ENCODE results near the gene MUCL3. TPM values are rescaled to one million over a fixed set of nuclear protein-coding genes. Genes with fewer than 3 reads are reported as not detected.
"Not testable (repeated sequence)": the region's sequence is repeated elsewhere in the genome, so short reads cannot be mapped to it uniquely, and the experiment has no call there.

The MUCL3 gene
- total and polyA plus RNA-seq, 2 donors, result 0.02 to 0.05 TPM

DNA sequence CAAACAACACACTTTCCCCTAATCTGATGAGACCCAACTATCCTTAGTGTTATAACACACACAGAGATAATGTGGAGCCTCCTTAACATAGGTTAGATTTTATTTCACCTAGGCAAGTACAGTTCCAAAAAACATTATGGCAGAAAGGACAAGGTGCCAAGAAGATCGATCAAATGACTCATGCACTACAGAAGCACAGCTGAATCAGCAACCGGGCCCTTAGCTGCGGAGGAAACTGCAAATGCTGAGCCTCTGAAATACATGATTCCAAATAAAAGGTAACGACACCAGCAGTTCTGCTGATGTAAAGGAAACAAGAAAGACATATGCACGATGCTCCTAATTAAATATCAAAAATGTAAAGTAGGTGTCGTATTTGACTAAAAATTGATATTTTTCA is 22.9 kb downstream of the MUCL3 start:
- no peak for DNase-seq (ENCODE audit: low read depth in 6 of 9, low spot score in 9 of 9)
- no peaks in the 10 kb centered on the region for H3K4me1 ChIP-seq (ENCODE audit: control insufficient read depth in 2 of 2, insufficient read depth in 2 of 2, low read length in 2 of 2)
- peaks cover 0 to 39% of the 10 kb centered on the region in 2 donors for H3K27me3 ChIP-seq (ENCODE audit: control insufficient read depth in 2 of 2, insufficient read depth in 1 of 2, low read length in 1 of 2)
- H3K4me3 ChIP-seq (ENCODE audit: low read length in 2 of 2), result no peak overlapping the region
- H3K9me3 ChIP-seq (ENCODE audit: control insufficient read depth in 2 of 2, insufficient read depth in 1 of 2, low read length in 1 of 2), result no peaks in the 10 kb centered on the region
- H3K27ac ChIP-seq (ENCODE audit: low read depth in 1 of 2, low read length in 1 of 2), result no peak overlapping the region
- WGBS, result 97% methylated on average over 6 of the region's 6 CpGs
- no peaks in the 10 kb centered on the region for H3K36me3 ChIP-seq (ENCODE audit: control insufficient read depth in 2 of 2, insufficient read depth in 2 of 2, low read length in 1 of 2)

DNA sequence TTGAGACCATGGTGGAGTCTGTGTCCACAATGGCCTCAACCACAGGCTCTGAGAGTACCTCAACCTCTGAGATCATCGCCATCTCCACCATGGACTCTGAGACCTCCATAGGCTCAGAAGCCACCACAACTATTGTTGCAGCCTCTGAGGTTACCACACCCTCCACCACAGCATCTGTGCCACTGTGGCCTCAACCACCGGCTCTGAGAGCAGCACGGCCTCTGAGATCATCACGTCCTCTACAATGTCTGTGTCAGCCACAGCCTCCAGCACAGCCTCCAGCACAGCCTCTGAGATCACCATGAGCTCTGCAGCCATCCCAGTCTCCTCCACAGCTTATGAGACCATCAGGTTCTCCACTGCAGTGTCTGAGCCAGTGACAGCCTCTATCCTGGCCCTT is 23.3 kb downstream of the MUCL3 start:
- Histone ChIP-seq H3K27me3 (ENCODE audit: control insufficient read depth in 2 of 2, insufficient read depth in 1 of 2, low read length in 1 of 2) (peaks cover 0 to 34% of the 10 kb centered on the region in 2 donors), H3K36me3 (ENCODE audit: control insufficient read depth in 2 of 2, insufficient read depth in 2 of 2, low read length in 1 of 2) (no peaks in the 10 kb centered on the region), H3K4me3 (ENCODE audit: low read length in 2 of 2) (no peak overlapping the region), H3K9me3 (ENCODE audit: control insufficient read depth in 2 of 2, insufficient read depth in 1 of 2, low read length in 1 of 2) (no peaks in the 10 kb centered on the region), H3K4me1 (ENCODE audit: control insufficient read depth in 2 of 2, insufficient read depth in 2 of 2, low read length in 2 of 2) (no peaks in the 10 kb centered on the region), H3K27ac (ENCODE audit: low read depth in 1 of 2, low read length in 1 of 2) (no peak overlapping the region)
- no peak for DNase-seq (ENCODE audit: low read depth in 6 of 9, low spot score in 9 of 9)
- WGBS, result 72% methylated on average over 4 of the region's 4 CpGs

DNA sequence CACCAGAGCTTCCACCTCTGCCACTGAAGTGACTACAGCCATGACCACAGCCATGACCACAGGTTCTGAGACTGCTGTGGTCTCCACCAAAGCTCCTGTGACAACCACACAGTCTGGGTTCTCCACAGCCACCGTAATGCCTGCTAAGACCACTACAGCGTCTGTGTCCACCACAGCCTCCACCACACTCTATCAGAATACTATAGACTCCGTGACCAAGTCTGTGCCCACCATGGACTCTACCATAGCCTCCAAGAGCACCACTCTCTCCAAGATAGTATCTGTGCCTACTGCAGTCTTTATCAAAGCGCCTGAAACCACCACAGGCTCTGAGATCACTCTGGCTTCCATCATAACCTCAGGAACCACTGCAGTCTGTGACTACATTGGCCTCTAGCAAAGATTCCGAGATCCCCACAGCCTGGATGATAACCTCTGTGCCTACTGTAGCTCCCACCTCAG is 24.4 kb downstream of the MUCL3 start:
- WGBS, result 70% methylated on average over 5 of the region's 5 CpGs
- Histone ChIP-seq H3K36me3 (ENCODE audit: control insufficient read depth in 2 of 2, insufficient read depth in 2 of 2, low read length in 1 of 2) (no peaks in the 10 kb centered on the region), H3K4me3 (ENCODE audit: low read length in 2 of 2) (no peak overlapping the region), H3K9me3 (ENCODE audit: control insufficient read depth in 2 of 2, insufficient read depth in 1 of 2, low read length in 1 of 2) (no peaks in the 10 kb centered on the region), H3K4me1 (ENCODE audit: control insufficient read depth in 2 of 2, insufficient read depth in 2 of 2, low read length in 2 of 2) (no peaks in the 10 kb centered on the region), H3K27ac (ENCODE audit: low read depth in 1 of 2, low read length in 1 of 2) (no peak overlapping the region), H3K27me3 (ENCODE audit: control insufficient read depth in 2 of 2, insufficient read depth in 1 of 2, low read length in 1 of 2) (peaks cover 0 to 30% of the 10 kb centered on the region in 2 donors)
- no peak for DNase-seq (ENCODE audit: low read depth in 6 of 9, low spot score in 9 of 9)

DNA sequence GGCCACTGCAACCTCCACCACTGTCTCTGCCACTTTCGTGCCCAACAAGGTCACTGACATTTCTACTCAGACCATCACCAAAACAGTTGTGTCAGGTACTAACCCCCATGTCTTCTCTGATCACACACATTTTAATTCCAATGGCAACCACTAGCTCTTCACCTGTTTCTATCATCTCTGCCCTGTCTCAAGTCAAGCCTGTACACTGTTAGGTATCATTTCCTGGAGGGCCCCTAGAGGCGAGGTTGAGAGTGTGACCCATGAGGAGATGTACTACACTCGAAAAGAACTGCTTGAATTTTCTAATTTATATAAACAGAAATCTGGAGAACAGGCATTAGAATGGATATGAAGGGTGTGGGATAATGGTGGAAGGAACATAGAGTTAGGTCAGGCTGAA is 25.4 kb downstream of the MUCL3 start:
- H3K27me3 ChIP-seq (ENCODE audit: control insufficient read depth in 2 of 2, insufficient read depth in 1 of 2, low read length in 1 of 2), result peaks cover 0 to 27% of the 10 kb centered on the region in 2 donors
- no peak overlapping the region for H3K27ac ChIP-seq (ENCODE audit: low read depth in 1 of 2, low read length in 1 of 2)
- H3K4me3 ChIP-seq (ENCODE audit: low read length in 2 of 2), result no peak overlapping the region
- H3K9me3 ChIP-seq (ENCODE audit: control insufficient read depth in 2 of 2, insufficient read depth in 1 of 2, low read length in 1 of 2), result no peaks in the 10 kb centered on the region
- 62% methylated on average over 3 of the region's 3 CpGs for WGBS
- DNase-seq (ENCODE audit: low read depth in 6 of 9, low spot score in 9 of 9), result no peak
- no peaks in the 10 kb centered on the region for H3K36me3 ChIP-seq (ENCODE audit: control insufficient read depth in 2 of 2, insufficient read depth in 2 of 2, low read length in 1 of 2)
- H3K4me1 ChIP-seq (ENCODE audit: control insufficient read depth in 2 of 2, insufficient read depth in 2 of 2, low read length in 2 of 2), result no peaks in the 10 kb centered on the region

DNA sequence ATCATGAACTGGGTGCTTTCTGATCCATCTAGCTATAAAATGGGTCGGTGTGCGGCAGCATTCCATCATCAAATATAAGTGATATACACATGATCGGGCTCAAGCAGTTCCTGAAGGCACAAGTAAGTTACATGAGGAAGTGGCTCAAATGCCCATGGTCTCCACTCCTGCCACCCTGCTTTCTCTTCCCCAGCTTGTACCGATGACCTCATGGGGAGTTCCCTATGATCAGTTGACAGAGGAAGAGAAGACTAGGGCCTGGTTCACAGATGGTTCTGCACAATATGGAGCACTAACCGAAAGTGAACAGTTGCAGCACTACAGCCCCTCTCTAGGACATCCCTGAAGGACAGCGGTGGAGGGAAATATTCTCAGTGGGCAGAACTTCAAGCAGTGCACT is 28.4 kb downstream of the MUCL3 start:
- not testable (repeated sequence) for H3K4me1 ChIP-seq (ENCODE audit: control insufficient read depth in 2 of 2, insufficient read depth in 2 of 2, low read length in 2 of 2); H3K9me3 ChIP-seq (ENCODE audit: control insufficient read depth in 2 of 2, insufficient read depth in 1 of 2, low read length in 1 of 2); H3K27ac ChIP-seq (ENCODE audit: low read depth in 1 of 2, low read length in 1 of 2); DNase-seq (ENCODE audit: low read depth in 6 of 9, low spot score in 9 of 9); H3K36me3 ChIP-seq (ENCODE audit: control insufficient read depth in 2 of 2, insufficient read depth in 2 of 2, low read length in 1 of 2); H3K4me3 ChIP-seq (ENCODE audit: low read length in 2 of 2)
- peaks cover 0 to 13% of the 10 kb centered on the region in 2 donors for H3K27me3 ChIP-seq (ENCODE audit: control insufficient read depth in 2 of 2, insufficient read depth in 1 of 2, low read length in 1 of 2)
- 93% methylated on average over 6 of the region's 6 CpGs for WGBS

DNA sequence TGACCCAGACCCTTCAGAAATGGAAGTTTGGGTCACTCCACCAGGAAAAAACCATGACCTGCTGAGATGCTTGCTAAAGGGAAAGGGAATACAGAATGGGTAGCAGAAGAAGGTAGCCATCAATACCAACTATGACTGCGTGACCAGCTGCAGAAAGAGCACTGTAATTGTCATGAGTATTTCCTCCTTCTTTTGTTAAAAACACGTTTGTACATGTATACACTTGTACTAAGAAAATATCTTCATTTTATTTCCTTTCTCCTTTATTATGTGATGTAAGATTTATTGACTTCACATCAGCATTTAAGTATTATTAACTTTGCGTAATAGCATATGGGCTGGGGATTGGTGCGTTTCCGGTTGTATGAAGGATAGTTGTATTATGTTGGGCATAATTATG is 30.2 kb downstream of the MUCL3 start:
- Histone ChIP-seq H3K36me3 (ENCODE audit: control insufficient read depth in 2 of 2, insufficient read depth in 2 of 2, low read length in 1 of 2) (no peaks in the 10 kb centered on the region), H3K4me3 (ENCODE audit: low read length in 2 of 2) (no peak overlapping the region), H3K4me1 (ENCODE audit: control insufficient read depth in 2 of 2, insufficient read depth in 2 of 2, low read length in 2 of 2) (no peaks in the 10 kb centered on the region), H3K27ac (ENCODE audit: low read depth in 1 of 2, low read length in 1 of 2) (no peak overlapping the region), H3K9me3 (ENCODE audit: control insufficient read depth in 2 of 2, insufficient read depth in 1 of 2, low read length in 1 of 2) (no peaks in the 10 kb centered on the region), H3K27me3 (ENCODE audit: control insufficient read depth in 2 of 2, insufficient read depth in 1 of 2, low read length in 1 of 2) (peaks cover 0 to 4% of the 10 kb centered on the region in 2 donors)
- WGBS, result 90% methylated on average over 5 of the region's 5 CpGs
- DNase-seq (ENCODE audit: low read depth in 6 of 9, low spot score in 9 of 9), result no peak

DNA sequence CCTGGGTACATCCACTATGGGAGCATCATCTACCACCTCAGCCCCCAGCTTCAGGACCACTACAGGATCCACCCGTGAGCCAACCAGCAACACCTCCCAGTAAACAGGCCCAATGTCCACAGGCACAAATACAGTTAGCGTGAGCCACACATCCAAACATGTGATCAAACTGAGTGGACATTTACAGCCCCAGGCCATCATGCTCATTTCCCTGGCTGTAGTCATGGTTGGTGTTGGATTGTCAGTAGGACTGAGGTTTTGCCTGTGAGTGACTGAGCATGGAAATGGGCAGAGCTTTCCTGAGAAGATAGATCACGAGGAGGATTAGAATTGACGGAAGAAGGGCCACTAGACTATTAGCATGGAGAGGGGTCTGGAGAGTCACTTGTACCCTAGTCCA is 32.0 kb downstream of the MUCL3 start:
- no peaks in the 10 kb centered on the region for H3K4me1 ChIP-seq (ENCODE audit: control insufficient read depth in 2 of 2, insufficient read depth in 2 of 2, low read length in 2 of 2)
- peaks cover 0 to 7% of the 10 kb centered on the region in 2 donors for H3K27me3 ChIP-seq (ENCODE audit: control insufficient read depth in 2 of 2, insufficient read depth in 1 of 2, low read length in 1 of 2)
- H3K27ac ChIP-seq (ENCODE audit: low read depth in 1 of 2, low read length in 1 of 2), result no peak overlapping the region
- DNase-seq (ENCODE audit: low read depth in 6 of 9, low spot score in 9 of 9), result no peak
- H3K9me3 ChIP-seq (ENCODE audit: control insufficient read depth in 2 of 2, insufficient read depth in 1 of 2, low read length in 1 of 2), result no peaks in the 10 kb centered on the region
- H3K4me3 ChIP-seq (ENCODE audit: low read length in 2 of 2), result no peak overlapping the region
- H3K36me3 ChIP-seq (ENCODE audit: control insufficient read depth in 2 of 2, insufficient read depth in 2 of 2, low read length in 1 of 2), result no peaks in the 10 kb centered on the region
- 97% methylated on average over 4 of the region's 4 CpGs for WGBS

DNA sequence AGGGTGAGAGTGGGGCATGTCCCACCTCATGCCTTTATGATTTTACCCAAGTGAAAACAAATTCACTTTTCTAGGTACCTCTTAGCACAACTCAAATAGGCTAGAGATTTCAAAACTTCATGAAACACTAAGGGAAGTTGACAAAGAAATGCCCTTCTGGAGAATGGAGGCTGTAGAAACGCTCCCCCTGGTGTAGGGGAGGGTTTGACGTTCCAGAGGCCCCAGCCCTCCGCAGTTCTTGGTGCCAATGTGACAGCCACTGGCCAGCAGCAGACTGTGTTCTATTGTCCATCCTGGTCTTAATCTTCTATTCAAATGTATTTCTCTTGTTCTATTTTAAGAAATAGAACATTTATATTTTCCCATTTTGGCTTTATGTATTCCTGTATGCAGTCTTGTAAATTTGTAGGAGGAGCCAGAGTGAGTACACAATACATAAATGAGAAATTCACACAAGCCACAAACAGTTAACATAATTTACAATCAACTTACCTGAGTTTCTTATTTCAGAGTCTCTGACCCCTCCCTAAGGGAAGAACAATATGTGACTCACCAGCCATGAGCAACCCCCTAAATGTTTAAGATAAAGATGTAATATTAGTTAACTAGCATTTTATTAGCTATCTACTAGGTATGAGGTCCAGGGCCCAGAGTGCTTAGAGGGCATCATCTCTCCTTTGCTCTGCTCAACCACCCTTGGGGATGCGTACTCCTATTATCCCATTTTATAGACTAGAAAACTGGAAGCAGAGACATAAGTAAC is 33.9 kb downstream of the MUCL3 start:
- WGBS, result 95% methylated on average over 4 of the region's 4 CpGs
- no peaks in the 10 kb centered on the region for H3K9me3 ChIP-seq (ENCODE audit: control insufficient read depth in 2 of 2, insufficient read depth in 1 of 2, low read length in 1 of 2)
- H3K4me1 ChIP-seq (ENCODE audit: control insufficient read depth in 2 of 2, insufficient read depth in 2 of 2, low read length in 2 of 2), result no peaks in the 10 kb centered on the region
- H3K27ac ChIP-seq (ENCODE audit: low read depth in 1 of 2, low read length in 1 of 2), result no peak overlapping the region
- H3K36me3 ChIP-seq (ENCODE audit: control insufficient read depth in 2 of 2, insufficient read depth in 2 of 2, low read length in 1 of 2), result no peaks in the 10 kb centered on the region
- no peak for DNase-seq (ENCODE audit: low read depth in 6 of 9, low spot score in 9 of 9)
- peaks cover 0 to 20% of the 10 kb centered on the region in 2 donors for H3K27me3 ChIP-seq (ENCODE audit: control insufficient read depth in 2 of 2, insufficient read depth in 1 of 2, low read length in 1 of 2)
- no peak overlapping the region for H3K4me3 ChIP-seq (ENCODE audit: low read length in 2 of 2)

DNA sequence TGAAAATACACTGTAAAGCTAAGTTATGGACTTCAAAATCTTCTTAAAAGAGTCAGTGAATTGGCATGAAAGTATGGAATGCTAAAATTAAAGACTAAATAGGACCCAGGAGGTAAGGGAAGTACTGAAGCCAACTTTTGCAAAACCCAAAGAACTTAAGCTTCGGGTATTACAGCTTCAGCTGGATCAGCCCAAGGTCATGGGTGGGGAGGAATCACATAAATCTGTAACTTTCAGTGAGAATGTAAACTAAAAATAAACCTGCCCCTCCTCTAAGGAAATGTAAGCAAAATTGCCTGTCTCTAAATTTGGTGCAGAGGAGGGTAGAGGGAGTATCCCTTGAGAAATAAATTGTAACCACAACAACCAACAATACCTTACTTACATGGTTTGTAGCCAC is 38.4 kb downstream of the MUCL3 start:
- H3K27ac ChIP-seq (ENCODE audit: low read depth in 1 of 2, low read length in 1 of 2), result no peak overlapping the region
- peaks cover 0 to 38% of the 10 kb centered on the region in 2 donors for H3K27me3 ChIP-seq (ENCODE audit: control insufficient read depth in 2 of 2, insufficient read depth in 1 of 2, low read length in 1 of 2)
- H3K36me3 ChIP-seq (ENCODE audit: control insufficient read depth in 2 of 2, insufficient read depth in 2 of 2, low read length in 1 of 2), result no peaks in the 10 kb centered on the region
- H3K4me3 ChIP-seq (ENCODE audit: low read length in 2 of 2), result no peak overlapping the region
- no peaks in the 10 kb centered on the region for H3K4me1 ChIP-seq (ENCODE audit: control insufficient read depth in 2 of 2, insufficient read depth in 2 of 2, low read length in 2 of 2)
- no peaks in the 10 kb centered on the region for H3K9me3 ChIP-seq (ENCODE audit: control insufficient read depth in 2 of 2, insufficient read depth in 1 of 2, low read length in 1 of 2)
- 81% methylated on average over 1 of the region's 1 CpG for WGBS
- no peak for DNase-seq (ENCODE audit: low read depth in 6 of 9, low spot score in 9 of 9)
